MCF 10A (cell line): ENCODE measurements around the gene APLF. TPM values are rescaled to one million over a fixed set of nuclear protein-coding genes. Genes with fewer than 3 reads are reported as not detected.

Experiments used
- BruUV-seq: library from RNA; stranded (reverse); fragments of 400-500 nt; replicated peaks from 2 replicates; lab custom pipeline; 2021; lab: Mats Ljungman, UMichigan
- CTCF ChIA-PET: fragments of 300-600 bp; sonication (Branson Sonifier 250); formaldehyde crosslinking; extraction: SDS; loops from one replicate; lab custom pipeline; 2021; ENCODE audit warnings: antibody characterized with exemption, inconsistent platforms; lab: Yijun Ruan, JAX
- POLR2A ChIA-PET: fragments of 300-600, 350-650 bp; sonication (Branson Sonifier 250); formaldehyde crosslinking; extraction: SDS; loops from one replicate; lab custom pipeline; 2020; ENCODE audit warnings: antibody characterized with exemption, inconsistent platforms; lab: Yijun Ruan, JAX
- DNase-seq: peaks from one replicate; pipeline ENCODE4 v3.0.0-alpha.2; 2018; ENCODE audit not compliant: unreplicated experiment
- H3K27ac Mint-ChIP-seq: one replicate; pipeline ENCODE4 v1.8.0; 2022; ENCODE audit warnings: mild to moderate bottlenecking, low read depth, mixed read lengths; ENCODE audit not compliant: unreplicated experiment
- H3K27me3 Mint-ChIP-seq: one replicate; pipeline ENCODE4 v1.8.0; 2022; ENCODE audit warnings: mixed read lengths; ENCODE audit not compliant: insufficient read depth, unreplicated experiment
- H3K36me3 Mint-ChIP-seq: one replicate; pipeline ENCODE4 v1.8.0; 2022; ENCODE audit warnings: mild to moderate bottlenecking, moderate library complexity, mixed read lengths; ENCODE audit not compliant: insufficient read depth, unreplicated experiment
- H3K4me1 Mint-ChIP-seq: one replicate; pipeline ENCODE4 v1.8.0; 2022; ENCODE audit warnings: mixed read lengths; ENCODE audit not compliant: insufficient read depth, unreplicated experiment
- H3K4me3 Mint-ChIP-seq: one replicate; pipeline ENCODE4 v1.8.0; 2022; ENCODE audit warnings: mild to moderate bottlenecking, moderate library complexity, mixed read lengths; ENCODE audit not compliant: unreplicated experiment
- H3K9me3 Mint-ChIP-seq: one replicate; pipeline ENCODE4 v1.8.0; 2022; ENCODE audit warnings: mixed read lengths; ENCODE audit not compliant: unreplicated experiment
- CTCF ChIP-seq: fragments of 200-600 bp; IDR thresholded peaks from one replicate; pipeline ENCODE4 v1.8.0; 2022; ENCODE audit warnings: antibody characterized with exemption, mild to moderate bottlenecking; ENCODE audit not compliant: unreplicated experiment
- intact Hi-C: fragments of 100-400 bp; cut with micrococcal nuclease; formaldehyde crosslinking; loops from 2 replicates; pipeline ENCODE4 v1.14.1; 2022
- total RNA-seq: library from RNA; stranded (reverse); gene quantifications from 2 replicates; pipeline ENCODE4 v1.2.3, GENCODE V29; 2022

The APLF gene
- total RNA-seq, 1 experiment from 2014 or later, result 4.0 TPM

- Mint-ChIP-seq H3K27me3 (no peaks in the 10 kb centered on the region), H3K4me1 (peaks cover 6% of the 10 kb centered on the region), H3K27ac (no peak overlapping the region)
Observed at GRCh38 chr2:68491582-68491981, 24.2 kb downstream of the APLF start.

GRCh38 chr2:68499133-68499532 lies 31.7 kb downstream of the APLF start:
- intact Hi-C loops, result no loop called here
- H3K27me3 Mint-ChIP-seq, result no peaks in the 10 kb centered on the region
- CTCF ChIA-PET, result interaction anchor here (0.6 to 1.5 kb wide), 4 partner anchors 96 to 583 kb away, joined by 3 to 6 read pairs (median 3); no protein-coding TSS in a partner anchor
- no peaks in the 10 kb centered on the region for H3K4me1 Mint-ChIP-seq
- DNase-seq, result no peak
- no peak overlapping the region for H3K4me3 Mint-ChIP-seq
- no TSS peak for BruUV-seq
- POLR2A ChIA-PET, result interaction anchor here (1.2 kb wide), 2 partner anchors 32 to 84 kb away, joined by 3 to 4 read pairs; partner anchors contain the start of genes APLF and FBXO48
- TF ChIP-seq CTCF, result no peak
- no peaks in the 10 kb centered on the region for H3K9me3 Mint-ChIP-seq
- peaks cover 6% of the 10 kb centered on the region for H3K36me3 Mint-ChIP-seq
- no peak overlapping the region for H3K27ac Mint-ChIP-seq

More at GRCh38 chr2:68491582-68491981, 24.2 kb downstream of the APLF start:
- intact Hi-C loops, result no loop called here
- Mint-ChIP-seq H3K9me3 (peaks cover 7% of the 10 kb centered on the region), H3K36me3 (peaks cover 6% of the 10 kb centered on the region), H3K4me3 (no peak overlapping the region)
- DNase-seq, result no peak
- CTCF ChIA-PET, result no interaction called here
- BruUV-seq, result no TSS peak
- TF ChIP-seq CTCF, result no peak
- POLR2A ChIA-PET, result interaction anchor here (0.7 kb wide), 1 partner anchor 173 kb away, joined by 3 read pairs; no protein-coding TSS in a partner anchor

- Mint-ChIP-seq H3K27ac (no peak overlapping the region), H3K9me3 (no peaks in the 10 kb centered on the region), H3K4me3 (no peak overlapping the region), H3K27me3 (no peaks in the 10 kb centered on the region), H3K36me3 (peaks cover 3% of the 10 kb centered on the region), H3K4me1 (no peaks in the 10 kb centered on the region)
- ChIA-PET CTCF (interaction anchor here (1.1 kb wide), 1 partner anchor 12 kb away, joined by 4 read pairs; no protein-coding TSS in a partner anchor), POLR2A (no interaction called here)
- no peak for DNase-seq
- TF ChIP-seq CTCF, result no peak
- BruUV-seq, result no TSS peak
- intact Hi-C loops, result no loop called here
Observed at GRCh38 chr2:68500649-68501048, 33.3 kb downstream of the APLF start.

GRCh38 chr2:68501768-68502167 lies 34.4 kb downstream of the APLF start:
- H3K4me3 Mint-ChIP-seq, result no peak overlapping the region
- no peaks in the 10 kb centered on the region for H3K27me3 Mint-ChIP-seq
- no peaks in the 10 kb centered on the region for H3K36me3 Mint-ChIP-seq
- H3K27ac Mint-ChIP-seq, result no peak overlapping the region
- no peak for TF ChIP-seq CTCF
- CTCF ChIA-PET, result interaction anchor here (0.8 kb wide), 1 partner anchor 207 kb away, joined by 5 read pairs; no protein-coding TSS in a partner anchor
- intact Hi-C loops, result no loop called here
- DNase-seq, result no peak
- POLR2A ChIA-PET, result interaction anchor here (0.8 to 1.4 kb wide), 2 partner anchors 11 to 14 kb away, joined by 3 to 4 read pairs; no protein-coding TSS in a partner anchor
- no TSS peak for BruUV-seq
- H3K9me3 Mint-ChIP-seq, result no peaks in the 10 kb centered on the region
- H3K4me1 Mint-ChIP-seq, result no peaks in the 10 kb centered on the region
